ENCODE measurements around the gene SSTR3. TPM values are rescaled to one million over a fixed set of nuclear protein-coding genes. Genes with fewer than 3 reads are reported as not detected.
"Not testable (repeated sequence)": the region's sequence is repeated elsewhere in the genome, so short reads cannot be mapped to it uniquely, and the experiment has no call there.

SSTR3 gene
- polyA plus RNA-seq, 6 donors from 2014 or later, result 0.08 to 0.63 (median 0.45) TPM; not detected in 1

DNA sequence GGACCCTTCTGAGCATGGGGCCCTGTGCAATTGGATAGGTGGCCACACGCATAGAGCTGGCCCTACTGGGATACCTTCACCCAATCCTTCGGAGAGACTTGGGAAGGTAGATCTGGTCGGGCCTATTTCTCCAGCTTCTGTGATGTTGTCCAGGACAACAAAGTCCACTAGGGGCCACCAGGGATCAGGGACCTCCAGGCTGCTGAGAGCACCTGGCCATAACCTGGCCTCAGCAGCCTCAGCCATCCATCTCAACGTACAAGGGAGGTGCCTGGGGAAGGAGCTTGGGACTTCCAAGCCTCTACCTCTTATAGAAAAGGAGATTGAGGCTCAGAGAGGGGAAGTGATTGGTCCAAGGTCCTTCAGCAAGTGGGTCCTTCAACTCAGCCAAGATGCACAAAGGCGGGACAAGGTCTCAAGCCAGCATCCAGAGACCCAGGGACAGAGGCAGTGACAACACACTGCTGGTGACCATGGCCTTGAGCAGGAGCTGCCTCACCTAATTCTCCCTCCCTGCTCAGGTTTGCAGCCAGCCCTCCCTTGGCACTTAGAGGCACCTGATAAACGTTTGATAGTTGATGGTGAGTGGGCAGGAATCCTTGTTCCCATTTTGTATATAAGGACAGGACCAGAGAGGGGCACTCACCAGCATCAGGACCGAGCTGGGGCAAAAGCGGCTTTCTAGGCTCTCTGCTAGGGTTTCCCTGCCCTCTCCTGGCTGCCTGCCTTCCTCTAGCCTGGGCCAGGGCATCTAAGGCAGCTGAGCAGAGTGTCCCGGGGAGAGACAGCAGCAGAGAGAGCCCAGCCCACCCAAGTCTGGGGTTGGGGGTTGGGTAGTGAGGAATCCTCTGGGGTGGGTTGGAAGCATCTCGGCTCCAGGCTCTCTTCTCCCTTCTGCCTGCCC is 27.3 kb upstream of the SSTR3 start:
- Mint-ChIP-seq H3K27me3 (no peaks in the 10 kb centered on the region), H3K36me3 (peaks cover 7 to 22% of the 10 kb centered on the region in 2 donors), H3K4me1 (peaks cover 75 to 94% (median 85%) of the 10 kb centered on the region in 3 donors), H3K9me3 (no peaks in the 10 kb centered on the region), H3K4me3 (peak overlapping the region in 7 of 8 donors; percentile 47 to 89 (median 76)), H3K27ac (peak overlapping the region; percentile 26 to 99 (median 76))
- ATAC-seq (ENCODE audit: low read depth in 2 of 2), result no peak
- no peak for DNase-seq

DNA sequence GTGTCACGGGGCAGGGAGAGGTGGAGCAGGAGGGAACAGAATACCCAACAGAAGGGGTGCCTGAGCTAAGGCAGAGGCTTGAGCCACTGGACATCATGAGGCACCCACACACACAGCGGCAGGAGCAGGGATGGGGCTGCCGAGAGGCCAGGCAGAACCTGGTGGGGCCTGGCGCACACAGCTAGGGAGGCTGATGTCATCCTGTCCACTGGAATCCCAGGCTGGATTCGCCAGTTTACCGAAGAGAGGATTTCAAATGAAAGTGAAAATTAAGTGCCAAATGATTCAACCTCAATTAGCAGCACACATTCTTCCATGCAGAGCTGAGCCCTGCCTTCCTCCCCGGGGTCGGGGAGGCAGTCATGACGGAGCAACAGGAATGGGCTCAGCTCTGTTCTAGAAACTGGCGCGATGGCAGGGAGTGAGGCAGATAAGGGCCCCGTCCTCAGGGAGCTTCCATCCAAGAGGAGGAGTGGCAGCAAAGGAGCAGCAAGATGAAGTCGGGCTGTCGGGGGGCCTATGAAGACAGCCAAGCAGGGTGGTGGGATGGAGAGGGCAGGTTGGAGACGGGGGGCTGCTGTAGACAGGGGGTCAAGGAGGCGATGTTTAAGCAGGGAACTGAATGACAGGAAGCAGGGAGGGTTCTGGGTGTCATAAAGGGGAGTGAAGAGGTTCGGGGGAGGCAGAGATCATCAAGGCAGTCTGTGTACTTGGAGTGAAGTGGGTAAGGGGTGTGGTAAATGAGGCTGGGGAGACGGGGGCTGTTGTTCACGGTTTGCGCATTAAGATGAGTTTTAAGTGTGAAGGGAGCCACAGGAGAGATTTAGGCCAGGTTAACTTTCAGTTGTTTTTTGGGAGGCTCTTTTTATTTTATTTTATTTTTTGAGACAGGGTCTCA is 25.3 kb upstream of the SSTR3 start:
- peak overlapping the region in 6 of 8 donors; percentile 26 to 73 (median 40) for H3K4me3 Mint-ChIP-seq
- DNase-seq (no peak), ATAC-seq (ENCODE audit: low read depth in 2 of 2) (no peak)
- no peaks in the 10 kb centered on the region for H3K9me3 Mint-ChIP-seq
- H3K27ac Mint-ChIP-seq, result peak overlapping the region in 5 of 6 donors; percentile 69 to 96 (median 93)
- no peaks in the 10 kb centered on the region for H3K27me3 Mint-ChIP-seq
- peaks cover 79 to 98% (median 96%) of the 10 kb centered on the region in 3 donors for H3K4me1 Mint-ChIP-seq
- H3K36me3 Mint-ChIP-seq, result peaks cover 7 to 25% of the 10 kb centered on the region in 2 donors

DNA sequence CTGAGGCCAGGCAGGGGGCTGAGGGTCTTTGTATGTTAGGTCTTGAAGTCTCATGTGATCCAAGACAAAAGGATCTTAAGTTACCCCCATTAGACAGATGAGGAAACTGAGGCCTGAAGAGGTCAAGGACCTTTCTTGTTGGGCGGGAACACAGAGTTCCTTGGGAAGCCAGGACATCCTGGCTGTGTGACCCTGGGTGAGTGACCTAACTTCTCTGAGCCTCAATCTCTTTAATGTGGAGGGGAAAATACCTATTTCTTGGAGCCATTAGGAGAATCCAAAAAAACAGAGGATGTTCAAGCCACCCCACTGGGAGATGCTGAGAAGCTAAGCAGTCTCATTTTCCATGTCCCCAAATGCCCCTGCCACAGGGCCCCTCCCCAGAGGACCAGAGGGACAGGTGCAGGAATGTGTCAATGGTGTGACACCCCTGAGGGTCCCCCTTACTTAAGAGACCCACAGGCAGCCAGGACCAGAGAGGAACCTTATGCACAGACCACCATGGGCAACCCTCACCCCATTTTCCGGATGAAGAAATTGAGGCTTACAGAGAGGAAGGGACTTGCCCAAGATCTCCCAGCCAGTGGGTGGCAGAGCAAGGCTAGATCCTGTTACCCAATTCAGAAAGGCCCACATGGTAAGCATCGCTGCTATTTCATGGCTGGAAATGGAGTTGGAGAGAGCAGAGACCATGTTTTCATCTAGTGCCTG is 23.8 kb upstream of the SSTR3 start:
- H3K4me1 Mint-ChIP-seq, result peaks cover 82 to 98% (median 96%) of the 10 kb centered on the region in 3 donors
- peak overlapping the region; percentile 6 to 87 (median 70) for H3K4me3 Mint-ChIP-seq
- H3K27me3 Mint-ChIP-seq, result no peaks in the 10 kb centered on the region
- H3K9me3 Mint-ChIP-seq, result no peaks in the 10 kb centered on the region
- ATAC-seq (ENCODE audit: low read depth in 2 of 2) (no peak), DNase-seq (no peak)
- H3K27ac Mint-ChIP-seq, result peak overlapping the region; percentile 60 to 96 (median 94)
- peaks cover 7 to 32% of the 10 kb centered on the region in 2 donors for H3K36me3 Mint-ChIP-seq

DNA sequence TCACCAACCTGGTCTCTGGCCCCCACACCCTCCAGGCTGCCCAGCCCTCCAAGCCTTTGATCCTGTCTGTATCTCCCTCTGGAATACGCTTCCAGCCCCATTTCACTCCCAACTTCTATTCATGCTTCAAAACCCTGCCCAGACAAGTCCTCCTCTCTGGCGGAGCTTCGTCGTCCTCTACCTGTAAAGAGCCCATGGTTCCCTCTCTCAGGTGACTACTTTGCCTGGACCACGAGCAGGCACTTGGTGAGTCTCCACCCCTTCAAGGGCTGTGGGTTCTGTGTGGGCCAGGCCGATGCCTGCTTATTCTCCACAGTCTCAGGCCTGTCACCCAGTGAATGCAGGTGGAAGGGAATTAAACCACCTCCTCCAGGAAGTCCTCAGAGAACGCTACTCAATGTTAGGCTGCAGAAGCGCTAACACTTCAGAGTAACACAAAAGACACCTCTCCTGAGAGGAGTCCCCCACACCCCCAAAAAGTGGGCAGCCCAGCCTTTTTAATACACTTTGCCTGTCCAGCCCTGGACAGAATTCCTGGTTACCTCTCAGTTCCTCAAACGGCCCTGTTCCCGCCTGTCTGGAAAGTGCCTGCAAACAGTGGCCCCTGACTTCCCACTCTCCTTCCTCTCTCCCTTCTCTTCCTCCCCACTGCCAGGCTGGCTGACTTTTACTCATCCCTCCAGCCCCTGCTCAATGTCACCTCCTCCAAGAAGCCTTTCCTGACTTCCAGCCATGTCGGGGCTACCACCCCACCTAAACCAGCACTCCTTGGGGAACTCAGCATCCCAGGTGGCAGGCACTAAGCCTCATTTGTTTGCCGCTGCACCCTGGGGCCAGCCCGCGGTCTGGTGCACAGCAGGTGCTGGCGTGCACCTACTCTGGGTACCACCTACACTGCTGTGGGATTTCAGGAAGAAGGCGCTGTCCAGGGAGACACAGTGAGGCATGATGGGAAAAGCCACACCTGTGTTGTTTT is 22.7 kb upstream of the SSTR3 start:
- Mint-ChIP-seq H3K4me1 (peaks cover 83 to 98% (median 96%) of the 10 kb centered on the region in 3 donors), H3K27ac (peak overlapping the region; percentile 60 to 97 (median 94)), H3K4me3 (peak overlapping the region in 7 of 8 donors; percentile 18 to 88 (median 61)), H3K9me3 (no peaks in the 10 kb centered on the region), H3K36me3 (peaks cover 5 to 27% of the 10 kb centered on the region in 2 donors), H3K27me3 (no peaks in the 10 kb centered on the region)
- DNase-seq, result no peak
- no peak for ATAC-seq (ENCODE audit: low read depth in 2 of 2)

DNA sequence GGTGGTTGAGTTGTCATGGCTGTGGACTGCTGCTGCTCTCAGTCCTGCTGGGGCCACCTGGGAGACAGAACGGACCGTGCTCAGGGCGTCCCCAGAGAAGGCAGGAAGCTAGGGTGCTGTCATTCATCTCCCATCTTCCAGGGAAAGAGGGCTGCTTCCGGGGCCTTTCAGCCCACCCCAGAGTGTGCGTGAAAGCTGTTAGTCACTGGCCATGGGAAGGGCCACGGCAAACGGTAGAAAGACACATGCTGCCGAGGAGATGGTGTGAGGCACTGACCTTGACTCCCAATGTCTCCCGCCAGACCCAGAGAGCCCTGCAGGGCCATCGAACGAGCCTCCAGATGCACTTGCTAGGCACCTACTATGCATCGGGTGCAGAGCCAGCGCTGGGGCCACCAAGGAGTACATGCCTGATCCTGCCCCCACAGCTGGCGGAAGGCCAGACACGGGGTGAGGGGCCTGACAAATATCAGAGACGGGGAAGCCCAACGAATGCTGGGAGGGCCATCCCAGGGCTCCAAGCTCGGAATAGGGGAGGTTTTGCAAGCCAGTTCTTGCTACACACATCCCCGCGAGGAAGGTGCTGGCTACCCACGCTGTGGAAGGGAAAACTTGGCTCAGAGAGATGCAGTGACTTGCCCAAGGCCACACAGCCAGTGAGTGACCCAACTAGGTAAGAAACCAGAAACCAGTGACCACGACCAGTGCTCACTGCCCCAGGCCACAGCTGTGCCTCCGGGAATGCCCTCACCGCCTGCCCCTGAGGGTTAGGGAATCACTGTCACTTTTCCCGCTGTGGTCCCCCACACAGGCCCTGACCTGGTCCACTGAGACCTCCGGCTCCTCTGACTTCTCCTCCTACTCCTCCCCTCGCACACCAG is 21.7 kb upstream of the SSTR3 start:
- Mint-ChIP-seq H3K4me1 (peaks cover 86 to 98% (median 98%) of the 10 kb centered on the region in 3 donors), H3K36me3 (peaks cover 5 to 27% of the 10 kb centered on the region in 2 donors), H3K27ac (peak overlapping the region in 5 of 6 donors; percentile 57 to 96 (median 93)), H3K27me3 (no peaks in the 10 kb centered on the region), H3K4me3 (peak overlapping the region in 7 of 8 donors; percentile 18 to 88 (median 49)), H3K9me3 (no peaks in the 10 kb centered on the region)
- DNase-seq, result no peak
- no peak for ATAC-seq (ENCODE audit: low read depth in 2 of 2)

DNA sequence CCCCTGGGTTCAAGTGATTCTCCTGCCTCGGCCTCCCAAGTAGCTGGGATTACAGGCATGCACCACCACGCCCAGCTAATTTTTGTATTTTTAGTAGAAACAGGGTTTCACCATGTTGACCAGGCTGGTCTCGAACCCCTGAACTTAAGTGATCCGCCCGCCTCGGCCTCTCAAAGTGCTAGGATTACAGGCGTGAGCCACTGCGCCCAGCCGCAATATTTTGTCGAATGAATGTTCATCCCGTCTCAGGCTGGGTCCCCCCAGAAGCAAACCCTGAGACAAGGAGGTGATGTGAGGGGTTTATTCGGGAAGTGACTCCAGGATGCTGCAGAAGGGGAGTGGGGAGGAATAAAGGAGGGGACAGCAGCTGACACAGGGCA is 21.1 kb upstream of the SSTR3 start:
- H3K9me3 Mint-ChIP-seq; DNase-seq; ATAC-seq (ENCODE audit: low read depth in 2 of 2); H3K27me3 Mint-ChIP-seq: not testable (repeated sequence)
- Mint-ChIP-seq H3K4me1 (peaks cover 90 to 98% (median 98%) of the 10 kb centered on the region in 3 donors), H3K4me3 (peak overlapping the region in 5 of 8 donors; percentile 21 to 62 (median 25)), H3K27ac (peak overlapping the region in 5 of 6 donors; percentile 6 to 97 (median 93)), H3K36me3 (peaks cover 5 to 30% of the 10 kb centered on the region in 2 donors)

DNA sequence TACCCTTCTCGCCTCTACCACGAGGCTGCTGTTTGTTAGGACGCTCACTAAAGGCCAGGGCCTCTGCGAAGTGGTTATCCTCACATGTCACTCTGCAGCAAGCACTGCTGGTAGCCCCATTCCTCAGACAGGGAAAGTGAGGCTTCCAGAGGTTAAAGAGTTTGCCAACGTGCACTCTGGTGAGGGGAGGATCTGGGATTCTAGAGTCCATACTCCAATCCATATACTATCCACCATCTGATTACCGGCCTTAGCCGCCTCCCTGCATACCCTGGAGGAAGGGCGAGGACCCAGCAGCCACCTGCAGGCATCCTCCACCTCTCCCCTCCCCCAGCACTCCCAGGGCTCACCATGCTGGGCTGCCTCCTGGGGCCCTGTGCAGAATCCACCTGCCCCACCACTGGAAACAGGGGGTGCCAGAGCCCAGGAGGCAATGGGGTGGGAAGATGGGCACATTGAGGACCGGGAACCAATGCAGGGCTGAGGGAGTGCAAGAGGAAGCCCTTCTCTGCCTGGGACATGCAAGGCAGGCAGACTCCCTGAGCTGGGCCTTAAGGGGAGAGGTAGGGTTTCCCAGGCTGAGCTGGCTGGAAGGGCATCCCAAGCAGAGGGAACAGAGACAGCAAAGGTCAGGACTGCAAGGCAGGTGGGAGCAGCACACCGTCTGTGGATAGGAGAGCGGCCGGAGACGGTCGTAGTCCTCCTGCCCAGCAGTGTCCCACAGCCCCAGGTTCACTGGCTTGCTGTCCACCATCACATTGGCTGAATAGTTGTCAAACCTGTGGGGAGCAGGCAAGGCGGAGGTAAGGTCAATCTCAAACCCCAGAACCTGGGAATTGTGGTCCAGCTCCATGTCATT is 20.1 kb upstream of the SSTR3 start:
- Mint-ChIP-seq H3K4me1 (peaks cover 88 to 94% (median 93%) of the 10 kb centered on the region in 3 donors), H3K9me3 (no peaks in the 10 kb centered on the region), H3K27ac (peak overlapping the region in 4 of 6 donors; percentile 20 to 97 (median 90)), H3K4me3 (peak overlapping the region in 4 of 8 donors; percentile 15 to 91 (median 57)), H3K36me3 (peaks cover 5 to 25% of the 10 kb centered on the region in 2 donors), H3K27me3 (no peaks in the 10 kb centered on the region)
- DNase-seq, result no peak
- ATAC-seq (ENCODE audit: low read depth in 2 of 2), result no peak

DNA sequence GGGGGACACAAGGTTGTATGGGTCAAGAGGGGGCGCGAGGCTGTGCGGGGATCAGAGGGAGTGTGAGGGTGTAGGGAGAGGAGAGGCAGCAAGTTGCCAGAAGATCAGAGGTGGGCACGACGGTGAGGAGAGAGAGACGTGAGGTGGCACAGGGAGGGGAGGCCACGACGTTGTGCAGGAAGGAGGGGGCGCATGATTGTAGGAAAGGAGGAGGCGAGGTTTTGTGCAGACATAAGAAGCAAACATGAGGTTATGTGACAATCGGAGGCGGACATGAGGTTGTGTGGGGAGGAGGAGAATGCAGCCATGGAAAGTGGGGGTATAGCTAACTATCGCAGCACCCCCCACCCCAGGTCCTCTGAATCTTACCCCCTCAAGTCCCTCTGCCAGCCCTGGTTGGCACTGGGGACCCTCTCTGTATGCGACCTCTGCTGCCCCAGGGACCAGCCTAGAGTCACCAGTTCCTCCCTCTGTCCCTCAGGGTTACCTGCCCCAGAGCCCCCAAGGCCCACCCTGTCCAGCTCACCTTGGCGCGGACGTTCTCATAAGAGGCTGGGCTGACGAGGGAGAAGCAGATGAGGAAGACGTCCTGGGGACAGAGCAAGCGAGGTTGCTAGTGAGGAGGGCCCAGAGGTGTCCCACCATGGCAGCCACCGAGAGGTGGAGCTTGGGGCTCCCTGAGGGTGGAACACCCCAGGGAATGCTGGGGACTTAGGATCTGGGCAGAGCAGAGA is 19.3 kb upstream of the SSTR3 start:
- Mint-ChIP-seq H3K4me3 (peak overlapping the region; percentile 41 to 91 (median 73)), H3K36me3 (peaks cover 5 to 26% of the 10 kb centered on the region in 2 donors), H3K9me3 (no peaks in the 10 kb centered on the region), H3K27me3 (no peaks in the 10 kb centered on the region), H3K4me1 (peaks cover 81 to 88% (median 87%) of the 10 kb centered on the region in 3 donors), H3K27ac (peak overlapping the region in 5 of 6 donors; percentile 15 to 99 (median 97))
- ATAC-seq (ENCODE audit: low read depth in 2 of 2) (no peak), DNase-seq (no peak)

DNA sequence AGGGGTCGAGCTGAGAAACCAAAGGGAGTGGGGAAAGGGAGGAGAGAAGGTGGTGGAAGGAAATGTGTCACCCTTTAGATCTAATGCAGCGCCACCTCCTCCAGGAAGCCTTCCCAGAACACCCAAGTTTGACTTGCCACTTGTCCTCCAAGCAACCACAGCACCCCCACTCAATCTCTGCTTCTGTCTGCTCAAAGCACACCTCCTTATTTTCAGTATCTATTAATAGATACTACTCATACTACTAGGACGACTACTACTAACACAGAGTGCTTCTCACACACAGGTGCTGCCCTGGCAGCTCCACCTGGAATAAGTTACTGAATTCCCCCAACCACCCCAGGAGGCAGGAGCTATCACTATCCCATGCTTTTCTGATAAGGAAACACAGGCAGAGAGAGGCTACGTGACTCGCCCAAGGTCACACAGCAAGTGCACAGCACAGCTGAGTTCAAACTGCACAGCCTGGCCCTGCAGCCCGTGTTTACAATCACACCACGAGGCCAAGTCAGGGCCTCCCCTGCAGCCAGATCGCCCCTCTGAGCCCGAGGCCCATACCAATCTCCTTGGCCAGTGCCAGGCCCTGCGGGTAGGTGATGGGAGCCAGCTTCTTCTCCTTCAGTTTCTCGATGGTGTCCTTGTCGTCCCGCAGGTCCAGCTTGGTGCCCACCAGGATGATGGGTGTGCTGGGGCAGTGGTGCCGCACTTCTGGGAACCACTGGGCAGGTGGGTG is 18.6 kb upstream of the SSTR3 start:
- Mint-ChIP-seq H3K27me3 (no peaks in the 10 kb centered on the region), H3K4me1 (peaks cover 83 to 88% (median 87%) of the 10 kb centered on the region in 3 donors), H3K36me3 (peaks cover 5 to 33% of the 10 kb centered on the region in 2 donors), H3K27ac (peak overlapping the region; percentile 10 to 99 (median 96)), H3K9me3 (no peaks in the 10 kb centered on the region), H3K4me3 (peak overlapping the region; percentile 70 to 92 (median 84))
- ATAC-seq (ENCODE audit: low read depth in 2 of 2) (peak; percentile 41 to 42), DNase-seq (peak; percentile 24)
